ENCODE results near the gene KRT36. TPM values are rescaled to one million over a fixed set of nuclear protein-coding genes. Genes with fewer than 3 reads are reported as not detected.

Gene KRT36
- total and polyA plus RNA-seq, 2 of the 8 experiments (the other 6 are each of a cell fraction or from before 2014, with no cell fraction given): not detected

DNA sequence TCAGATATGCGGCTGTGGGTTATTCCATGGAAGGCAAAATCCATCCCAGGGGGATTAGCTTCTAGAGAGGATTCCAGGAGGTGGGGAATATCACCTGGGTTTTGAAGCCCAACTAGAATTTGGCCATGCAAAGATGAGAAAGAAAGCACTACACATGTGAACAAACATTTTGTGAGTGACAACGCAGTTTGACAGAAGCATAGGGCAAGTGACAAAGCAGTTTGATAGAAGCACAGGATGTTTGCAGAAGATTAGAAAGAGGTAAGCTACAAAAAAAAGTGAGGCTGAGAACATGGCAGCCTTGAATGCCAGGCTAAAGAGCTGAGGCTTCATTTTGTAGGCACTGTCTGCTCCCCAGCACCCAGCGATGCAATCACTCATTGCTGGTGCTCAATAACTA, 36.6 kb downstream of the KRT36 start:
- no peak overlapping the region for H3K56ac ChIP-seq (replicated peaks; ENCODE audit: insufficient read length, low read depth, low read length)
- no peak overlapping the region for H4K5ac ChIP-seq (ENCODE audit: insufficient read length, low read depth, low read length)
- no peaks in the 10 kb centered on the region for H4K20me1 ChIP-seq (replicated peaks in 1 of 2; ENCODE audit: control insufficient read depth in 1 of 2, insufficient read depth in 2 of 2, low read length in 2 of 2)
- no peak overlapping the region for H3K18ac ChIP-seq (ENCODE audit: extremely low read depth, low read length)
- no peak overlapping the region for H3K14ac ChIP-seq (ENCODE audit: insufficient read length)
- H3K4me3 ChIP-seq (ENCODE audit: extremely low read depth in 1 of 4, insufficient read depth in 2 of 4, low read depth in 3 of 4, low read length in 4 of 4): no peak overlapping the region
- no peak overlapping the region for H2BK12ac ChIP-seq (ENCODE audit: low read depth, low read length)
- no peak overlapping the region for H2AK5ac ChIP-seq (ENCODE audit: low read depth, low read length)
- H2AFZ ChIP-seq (ENCODE audit: low read length): no peak overlapping the region
- peaks cover 3 to 9% of the 10 kb centered on the region in 2 experiments; a peak in 2 of 4 replicates for H3K9me3 ChIP-seq (ENCODE audit: insufficient read depth in 2 of 2, low read depth in 1 of 2, low read length in 1 of 2)
- no peaks in the 10 kb centered on the region; a peak in 1 of 7 replicates for H3K4me1 ChIP-seq (replicated peaks in 1 of 4; ENCODE audit: control insufficient read depth in 3 of 4, insufficient read depth in 4 of 4, low read length in 3 of 4)
- no peaks in the 10 kb centered on the region for H3K79me1 ChIP-seq (ENCODE audit: low read depth, low read length)
- H3K36me3 ChIP-seq (ENCODE audit: control insufficient read depth in 2 of 4, insufficient read depth in 4 of 4, low read length in 3 of 4): no peaks in the 10 kb centered on the region
- H3K4me2 ChIP-seq (ENCODE audit: insufficient read depth in 1 of 2, low read depth in 2 of 2, low read length in 2 of 2): no peak overlapping the region
- H2BK20ac ChIP-seq (ENCODE audit: low read length): no peak overlapping the region
- TF ChIP-seq GTF2F1 (IDR thresholded peaks at IDR 0.05; ENCODE audit: borderline replicate concordance, low read depth, low read length) (no peak), JUN (IDR thresholded peaks at IDR 0.05; ENCODE audit: low read depth, low read length) (no peak), TBP (IDR thresholded peaks at IDR 0.05; ENCODE audit: low read depth, low read length) (no peak), NRF1 (IDR thresholded peaks at IDR 0.05; ENCODE audit: low read depth, low read length) (no peak), KDM1A (IDR thresholded peaks at IDR 0.05; ENCODE audit: borderline replicate concordance, low read length) (no peak), ASH2L (IDR thresholded peaks at IDR 0.05; ENCODE audit: low read length) (no peak), SRF (IDR thresholded peaks at IDR 0.05; ENCODE audit: low read depth, low read length) (no peak), SIX5 (IDR thresholded peaks at IDR 0.05; ENCODE audit: low read depth, low read length) (no peak)
- TF ChIP-seq, protein P1, sequence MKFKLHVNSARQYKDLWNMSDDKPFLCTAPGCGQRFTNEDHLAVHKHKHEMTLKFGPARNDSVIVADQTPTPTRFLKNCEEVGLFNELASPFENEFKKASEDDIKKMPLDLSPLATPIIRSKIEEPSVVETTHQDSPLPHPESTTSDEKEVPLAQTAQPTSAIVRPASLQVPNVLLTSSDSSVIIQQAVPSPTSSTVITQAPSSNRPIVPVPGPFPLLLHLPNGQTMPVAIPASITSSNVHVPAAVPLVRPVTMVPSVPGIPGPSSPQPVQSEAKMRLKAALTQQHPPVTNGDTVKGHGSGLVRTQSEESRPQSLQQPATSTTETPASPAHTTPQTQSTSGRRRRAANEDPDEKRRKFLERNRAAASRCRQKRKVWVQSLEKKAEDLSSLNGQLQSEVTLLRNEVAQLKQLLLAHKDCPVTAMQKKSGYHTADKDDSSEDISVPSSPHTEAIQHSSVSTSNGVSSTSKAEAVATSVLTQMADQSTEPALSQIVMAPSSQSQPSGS (IDR thresholded peaks at IDR 0.05; ENCODE audit: low read length): no peak
- TF ChIP-seq, protein P2, sequence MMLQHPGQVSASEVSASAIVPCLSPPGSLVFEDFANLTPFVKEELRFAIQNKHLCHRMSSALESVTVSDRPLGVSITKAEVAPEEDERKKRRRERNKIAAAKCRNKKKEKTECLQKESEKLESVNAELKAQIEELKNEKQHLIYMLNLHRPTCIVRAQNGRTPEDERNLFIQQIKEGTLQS (IDR thresholded peaks at IDR 0.05; ENCODE audit: insufficient read depth, low read depth, low read length): no peak
- ChIA-PET CTCF (ENCODE audit: partially characterized antibody) (interaction anchor here (1.1 to 2.1 kb wide), 2 partner anchors 9 to 35 kb away, joined by 3 to 10 read pairs; no protein-coding TSS in a partner anchor), POLR2A (ENCODE audit: partially characterized antibody) (no interaction called here)
- DNase-seq (ENCODE audit: low read depth in 1 of 2, low spot score in 2 of 2) (no peak), FAIRE-seq (no peak)
- H3K4ac ChIP-seq (replicated peaks; ENCODE audit: insufficient read length, low read depth, low read length): no peak overlapping the region
- no peaks in the 10 kb centered on the region for H3K27me3 ChIP-seq (replicated peaks in 1 of 4; ENCODE audit: control insufficient read depth in 3 of 4, extremely low read depth in 1 of 4, insufficient read depth in 3 of 4, low read length in 3 of 4)
- H4K91ac ChIP-seq (replicated peaks; ENCODE audit: insufficient read length, low read length): no peak overlapping the region
- H3K9ac ChIP-seq (replicated peaks in 1 of 4; ENCODE audit: extremely low read depth in 1 of 4, low read depth in 3 of 4, low read length in 3 of 4): no peak overlapping the region
- no peak overlapping the region for H4K8ac ChIP-seq (ENCODE audit: extremely low read depth, insufficient read depth, low read length)
- no peak overlapping the region for H2BK15ac ChIP-seq (ENCODE audit: low read length)
- no peak overlapping the region for H3K23ac ChIP-seq (ENCODE audit: insufficient read length)
- 95% methylated on average over 3 of the region's 3 CpGs; no CpG with 5 or more reads in 1 of the 2 experiments for WGBS, 2 experiments (ENCODE audit: extremely low coverage in 1 of 2, insufficient coverage in 1 of 2, insufficient read length in 1 of 2, insufficient replicate concordance in 2 of 2, low coverage in 1 of 2, low lambda C conversion rate in 2 of 2, missing lambda C conversion rate in 1 of 2)
- H3K79me2 ChIP-seq (ENCODE audit: control insufficient read depth in 1 of 2, insufficient read depth in 2 of 2, low read length in 2 of 2): no peaks in the 10 kb centered on the region
- H2BK5ac ChIP-seq (ENCODE audit: low read depth, low read length): no peak overlapping the region
- H2BK120ac ChIP-seq (replicated peaks; ENCODE audit: low read depth, low read length): no peak overlapping the region
- H3K23me2 ChIP-seq (ENCODE audit: low read depth, low read length): no peaks in the 10 kb centered on the region; the same call in 1 of the 2 replicates
- no peak overlapping the region for H3K27ac ChIP-seq (ENCODE audit: low read depth, low read length)
